ENCODE data around the gene TNNC2. TPM values are rescaled to one million over a fixed set of nuclear protein-coding genes. Genes with fewer than 3 reads are reported as not detected.

The TNNC2 gene
- total and polyA plus RNA-seq, 2 of the 8 experiments (the other 6 are each of a cell fraction or from before 2014, with no cell fraction given) = 5.7 to 7.6 TPM

DNA sequence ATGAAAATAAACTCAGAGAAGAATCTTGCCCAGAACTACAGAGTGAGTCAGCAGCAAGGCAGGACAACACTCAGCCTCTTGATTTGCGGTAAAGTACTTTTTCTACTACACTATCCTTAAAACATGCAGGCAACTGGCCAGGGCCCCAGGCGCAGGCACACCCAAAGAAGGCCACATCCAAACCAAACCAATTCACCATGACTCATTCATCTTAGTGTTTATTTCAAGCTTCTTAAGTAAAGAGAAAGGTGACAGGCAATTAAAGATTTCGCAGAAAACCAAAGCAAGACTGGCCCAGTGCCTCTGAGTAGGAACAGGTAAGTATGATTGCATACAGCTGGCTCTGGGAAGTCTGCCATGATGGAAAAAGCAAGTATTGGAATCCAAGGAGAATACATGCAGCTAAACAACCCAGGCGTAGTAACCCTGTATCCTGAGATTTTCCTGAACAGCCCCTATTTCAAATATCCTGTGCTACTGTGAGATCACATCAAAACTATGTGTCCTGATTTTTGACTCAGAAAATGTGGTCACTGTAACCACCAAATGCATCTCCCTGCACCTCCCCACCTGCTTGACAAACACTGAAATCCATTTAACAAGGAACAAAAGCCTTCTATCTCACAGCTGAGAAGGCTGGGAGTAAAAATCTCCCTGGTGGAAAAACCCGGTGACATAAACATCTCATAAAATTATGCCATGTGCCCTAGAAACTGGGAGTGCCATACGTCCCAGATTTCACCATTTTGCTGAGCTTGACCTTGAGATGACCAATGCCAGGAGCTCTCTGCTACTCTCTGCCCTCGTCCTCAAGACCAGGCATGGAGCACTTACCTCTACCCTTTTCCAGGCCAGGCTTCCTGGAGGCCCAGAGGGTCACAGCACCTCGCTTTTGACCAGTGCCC lies 47.8 kb downstream of the TNNC2 start:
- peak overlapping the region; percentile 55; the same call in 1 of the 2 replicates for H2BK12ac ChIP-seq (ENCODE audit: low read depth, low read length)
- H2BK5ac ChIP-seq (ENCODE audit: low read depth, low read length) = no peak overlapping the region
- no peak overlapping the region for H3K56ac ChIP-seq (replicated peaks; ENCODE audit: insufficient read length, low read depth, low read length)
- no peaks in the 10 kb centered on the region for H3K4me1 ChIP-seq (replicated peaks in 1 of 4; ENCODE audit: control insufficient read depth in 3 of 4, insufficient read depth in 4 of 4, low read length in 3 of 4)
- FAIRE-seq (no peak), DNase-seq (ENCODE audit: low read depth in 1 of 2, low spot score in 2 of 2) (no peak)
- H3K4me2 ChIP-seq (ENCODE audit: insufficient read depth in 1 of 2, low read depth in 2 of 2, low read length in 2 of 2) = no peak overlapping the region
- H4K5ac ChIP-seq (ENCODE audit: insufficient read length, low read depth, low read length) = no peak overlapping the region
- H3K18ac ChIP-seq (ENCODE audit: extremely low read depth, low read length) = no peak overlapping the region
- no peak overlapping the region for H2BK15ac ChIP-seq (ENCODE audit: low read length)
- CTCF ChIA-PET (ENCODE audit: partially characterized antibody) = interaction anchor here (1.4 to 2.4 kb wide), 3 partner anchors 8 to 241 kb away, joined by 3 to 23 read pairs (median 5); partner anchors contain the start of gene WFDC6
- H3K4ac ChIP-seq (replicated peaks; ENCODE audit: insufficient read length, low read depth, low read length) = no peak overlapping the region
- no peaks in the 10 kb centered on the region for H3K79me1 ChIP-seq (ENCODE audit: low read depth, low read length)
- H4K8ac ChIP-seq (ENCODE audit: extremely low read depth, insufficient read depth, low read length) = 0 out of 2 replicates have a peak overlapping the region, but pooled peaks have one; percentile 74
- no peaks in the 10 kb centered on the region for H3K36me3 ChIP-seq (ENCODE audit: control insufficient read depth in 2 of 4, insufficient read depth in 4 of 4, low read length in 3 of 4)
- H3K23ac ChIP-seq (ENCODE audit: insufficient read length) = no peak overlapping the region
- no peak overlapping the region for H2BK20ac ChIP-seq (ENCODE audit: low read length)
- no peak overlapping the region for H3K14ac ChIP-seq (ENCODE audit: insufficient read length)
- 81% methylated on average over 8 of the region's 8 CpGs; no CpG with 5 or more reads in 1 of the 2 experiments for WGBS, 2 experiments (ENCODE audit: extremely low coverage in 1 of 2, insufficient coverage in 1 of 2, insufficient read length in 1 of 2, insufficient replicate concordance in 2 of 2, low coverage in 1 of 2, low lambda C conversion rate in 2 of 2, missing lambda C conversion rate in 1 of 2)
- H2AFZ ChIP-seq (ENCODE audit: low read length) = no peak overlapping the region
- H3K27me3 ChIP-seq (replicated peaks in 1 of 4; ENCODE audit: control insufficient read depth in 3 of 4, extremely low read depth in 1 of 4, insufficient read depth in 3 of 4, low read length in 3 of 4) = no peaks in the 10 kb centered on the region
- no peaks in the 10 kb centered on the region for H4K20me1 ChIP-seq (replicated peaks in 1 of 2; ENCODE audit: control insufficient read depth in 1 of 2, insufficient read depth in 2 of 2, low read length in 2 of 2)
- TF ChIP-seq RXRA (IDR thresholded peaks at IDR 0.05; ENCODE audit: insufficient read depth, low read depth, low read length) (no peak), KDM5A (IDR thresholded peaks at IDR 0.05; ENCODE audit: low read length) (no peak), CREB1 (IDR thresholded peaks at IDR 0.05) (no peak)
- no peak overlapping the region for H2BK120ac ChIP-seq (replicated peaks; ENCODE audit: low read depth, low read length)
- H4K91ac ChIP-seq (replicated peaks; ENCODE audit: insufficient read length, low read length) = no peak overlapping the region
- H3K9ac ChIP-seq (replicated peaks in 1 of 4; ENCODE audit: extremely low read depth in 1 of 4, low read depth in 3 of 4, low read length in 3 of 4) = no peak overlapping the region
- H2AK5ac ChIP-seq (ENCODE audit: low read depth, low read length) = no peak overlapping the region
- no peaks in the 10 kb centered on the region; the same call in 1 of the 2 replicates for H3K23me2 ChIP-seq (ENCODE audit: low read depth, low read length)
- H3K9me3 ChIP-seq (ENCODE audit: insufficient read depth in 2 of 2, low read depth in 1 of 2, low read length in 1 of 2) = no peaks in the 10 kb centered on the region
- H3K4me3 ChIP-seq (ENCODE audit: extremely low read depth in 1 of 4, insufficient read depth in 2 of 4, low read depth in 3 of 4, low read length in 4 of 4) = no peak overlapping the region
- no peaks in the 10 kb centered on the region for H3K79me2 ChIP-seq (ENCODE audit: control insufficient read depth in 1 of 2, insufficient read depth in 2 of 2, low read length in 2 of 2)
- no peak overlapping the region for H3K27ac ChIP-seq (ENCODE audit: low read depth, low read length)
- POLR2A ChIA-PET (ENCODE audit: partially characterized antibody) = no interaction called here

Data from H1 (cell line).